Fibroblast of mammary gland (primary cell): ENCODE data around the gene COL6A5.

Experiments
- DNase-seq: peaks from one replicate; pipeline ENCODE4 v3.0.0-alpha.2; 2010; ENCODE audit warnings: low read depth
- H3K4me3 ChIP-seq: 2 replicates; pipeline ENCODE4 v1.5.1; 2011; ENCODE audit warnings: low read depth, mild to moderate bottlenecking, low read length, moderate library complexity; ENCODE audit not compliant: control insufficient read depth
- TF ChIP-seq, protein P1 (sequence below): conservative IDR thresholded peaks from 2 replicates; pipeline ENCODE4 v1.5.1; 2011; ENCODE audit warnings: low read depth, low read length, inconsistent platforms; ENCODE audit not compliant: control insufficient read depth, insufficient read depth

COL6A5 gene

DNA sequence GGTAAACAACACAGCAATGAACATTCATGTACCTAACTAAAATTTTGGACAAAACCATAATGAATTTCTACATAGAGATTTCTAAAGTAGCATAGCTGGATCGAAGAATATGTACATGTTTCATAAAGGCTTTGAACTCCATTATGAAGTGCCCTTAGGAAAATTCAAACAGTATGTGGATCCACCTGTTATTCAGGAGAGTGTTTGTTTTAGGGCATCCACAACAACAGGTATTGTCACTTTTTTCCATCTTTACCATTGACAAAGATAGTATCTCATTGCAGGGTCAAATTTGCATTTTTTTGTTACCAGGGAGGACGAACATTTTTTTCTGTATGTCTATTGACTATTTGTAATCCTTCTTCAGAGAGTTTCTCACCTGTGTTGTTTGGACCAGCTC lies 75.0 kb downstream of the COL6A5 start:
- DNase-seq, result no peak
- TF ChIP-seq, protein P1, sequence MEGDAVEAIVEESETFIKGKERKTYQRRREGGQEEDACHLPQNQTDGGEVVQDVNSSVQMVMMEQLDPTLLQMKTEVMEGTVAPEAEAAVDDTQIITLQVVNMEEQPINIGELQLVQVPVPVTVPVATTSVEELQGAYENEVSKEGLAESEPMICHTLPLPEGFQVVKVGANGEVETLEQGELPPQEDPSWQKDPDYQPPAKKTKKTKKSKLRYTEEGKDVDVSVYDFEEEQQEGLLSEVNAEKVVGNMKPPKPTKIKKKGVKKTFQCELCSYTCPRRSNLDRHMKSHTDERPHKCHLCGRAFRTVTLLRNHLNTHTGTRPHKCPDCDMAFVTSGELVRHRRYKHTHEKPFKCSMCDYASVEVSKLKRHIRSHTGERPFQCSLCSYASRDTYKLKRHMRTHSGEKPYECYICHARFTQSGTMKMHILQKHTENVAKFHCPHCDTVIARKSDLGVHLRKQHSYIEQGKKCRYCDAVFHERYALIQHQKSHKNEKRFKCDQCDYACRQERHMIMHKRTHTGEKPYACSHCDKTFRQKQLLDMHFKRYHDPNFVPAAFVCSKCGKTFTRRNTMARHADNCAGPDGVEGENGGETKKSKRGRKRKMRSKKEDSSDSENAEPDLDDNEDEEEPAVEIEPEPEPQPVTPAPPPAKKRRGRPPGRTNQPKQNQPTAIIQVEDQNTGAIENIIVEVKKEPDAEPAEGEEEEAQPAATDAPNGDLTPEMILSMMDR, result no peak
- H3K4me3 ChIP-seq, result no peak overlapping the region

DNA sequence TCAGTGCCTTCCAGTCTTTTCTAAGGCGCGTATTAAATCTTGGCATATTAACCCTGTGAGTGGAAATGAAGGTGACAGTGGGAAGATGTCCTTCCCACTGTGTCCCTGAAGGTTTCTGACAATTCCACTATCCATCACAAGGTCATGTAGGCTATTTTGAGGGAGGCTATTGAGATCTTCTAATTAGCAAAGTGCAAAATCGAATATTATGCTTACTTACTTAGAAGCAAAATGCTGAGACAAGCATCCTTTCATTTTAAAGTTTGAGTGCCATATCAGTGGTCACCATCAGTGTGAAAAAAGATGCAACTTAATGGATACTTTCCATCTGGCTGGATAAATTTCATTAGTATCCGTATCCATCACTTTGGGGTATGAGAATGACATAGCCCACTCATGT lies 77.6 kb downstream of the COL6A5 start:
- no peak for DNase-seq
- TF ChIP-seq, protein P1, result no peak
- no peak overlapping the region for H3K4me3 ChIP-seq

DNA sequence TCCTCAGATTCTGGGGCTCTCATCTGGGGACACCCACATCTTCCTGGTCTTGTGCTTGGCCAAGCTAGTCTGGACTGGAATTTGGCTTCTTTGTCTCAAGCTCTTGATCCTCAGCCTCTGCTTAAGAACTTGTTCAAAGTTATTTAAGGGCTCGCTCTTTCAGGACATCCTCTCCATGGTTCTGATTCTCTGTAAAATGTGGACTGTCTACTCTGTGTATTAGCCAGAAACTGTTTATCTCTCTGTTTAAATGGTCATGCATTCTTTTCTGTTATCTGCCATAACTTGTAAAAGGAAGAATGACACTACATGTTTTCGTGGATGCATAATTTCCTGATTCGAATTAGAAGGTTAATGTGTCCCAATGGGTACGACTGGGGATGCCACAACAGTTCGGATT lies 79.4 kb downstream of the COL6A5 start:
- no peak overlapping the region for H3K4me3 ChIP-seq
- DNase-seq, result no peak
- TF ChIP-seq, protein P1, result no peak

DNA sequence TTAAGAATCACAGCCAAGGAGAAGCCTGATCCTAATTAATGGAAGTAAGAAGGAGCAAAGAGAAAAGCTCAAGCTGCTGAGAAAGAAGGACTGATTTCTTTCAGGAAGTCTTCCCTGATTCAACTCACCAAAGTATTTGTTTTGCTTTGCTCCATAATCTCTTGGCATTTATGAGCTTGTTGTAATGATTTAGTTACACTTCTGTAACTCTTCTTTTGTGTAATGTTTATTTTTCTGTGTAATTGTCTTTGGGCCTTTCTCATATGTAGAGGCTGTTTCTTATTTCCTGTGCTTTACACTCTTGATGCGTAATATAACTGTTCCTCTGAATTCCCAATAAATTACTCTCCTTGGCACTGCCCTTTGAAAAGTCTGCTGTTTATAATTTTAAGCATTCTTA lies 80.0 kb downstream of the COL6A5 start:
- no peak overlapping the region for H3K4me3 ChIP-seq
- TF ChIP-seq, protein P1, result no peak
- DNase-seq, result no peak

DNA sequence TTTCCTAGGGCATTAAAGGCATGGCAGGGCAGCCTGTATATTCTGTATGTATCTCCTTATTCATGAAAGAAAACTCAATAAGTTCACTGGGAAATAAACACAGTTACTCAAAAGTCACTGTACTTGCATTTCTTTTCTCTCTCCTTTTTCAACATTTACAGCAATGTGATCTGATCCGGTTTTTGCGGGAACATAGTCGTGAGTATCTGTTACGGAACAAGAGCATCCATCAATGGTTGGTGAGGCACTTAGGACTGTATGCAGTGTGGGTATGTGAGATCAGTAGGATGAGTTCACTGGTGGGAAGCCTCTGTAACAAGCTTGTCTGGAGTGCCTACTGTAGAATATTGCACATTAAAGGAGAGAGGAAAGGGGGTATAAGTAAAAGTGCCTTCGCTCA lies 80.7 kb downstream of the COL6A5 start:
- TF ChIP-seq, protein P1, result no peak
- no peak overlapping the region for H3K4me3 ChIP-seq
- DNase-seq, result no peak

DNA sequence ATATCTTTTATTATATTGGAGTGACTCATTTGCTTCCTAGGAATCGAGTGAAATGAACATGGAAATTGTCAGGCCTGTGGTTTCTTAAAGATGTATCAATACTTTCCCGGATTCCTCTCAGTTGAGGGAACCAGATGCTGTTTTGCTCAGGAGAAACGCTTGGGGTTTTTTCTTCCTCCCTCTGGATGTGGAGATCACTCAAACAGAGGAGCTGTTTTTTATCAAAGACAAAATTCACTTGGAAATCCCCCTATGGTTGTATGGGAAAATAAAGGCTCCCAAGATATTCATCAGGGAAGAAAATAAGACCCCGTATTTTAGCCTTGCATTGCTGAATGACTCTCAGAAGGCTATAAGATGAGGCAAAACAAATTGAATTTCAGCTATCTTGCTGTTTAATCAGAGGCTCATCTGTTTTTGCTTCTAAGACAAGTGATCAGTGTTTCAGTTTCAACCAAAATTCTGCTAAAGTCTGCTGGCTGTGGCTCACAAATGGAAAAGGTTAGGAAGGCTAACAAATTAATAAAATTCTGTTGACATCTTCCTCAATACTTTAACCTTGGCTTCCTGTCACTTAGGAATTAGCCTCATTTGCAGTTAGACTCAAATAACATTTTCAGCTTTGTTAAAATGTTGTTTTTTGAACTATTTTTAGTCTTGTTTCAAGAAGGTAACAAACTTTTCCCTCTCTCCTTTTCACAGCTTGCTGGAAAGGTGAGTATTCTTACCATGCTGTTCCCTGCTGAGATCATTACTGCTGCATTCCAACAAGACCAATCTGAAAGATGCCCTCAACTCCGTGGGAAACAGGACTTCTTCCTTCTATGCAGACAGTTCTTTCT lies 83.6 kb downstream of the COL6A5 start:
- H3K4me3 ChIP-seq, result no peak overlapping the region
- no peak for DNase-seq
- TF ChIP-seq, protein P1, result no peak
